ENCODE results near the gene RASGRP1.

The RASGRP1 gene

DNA sequence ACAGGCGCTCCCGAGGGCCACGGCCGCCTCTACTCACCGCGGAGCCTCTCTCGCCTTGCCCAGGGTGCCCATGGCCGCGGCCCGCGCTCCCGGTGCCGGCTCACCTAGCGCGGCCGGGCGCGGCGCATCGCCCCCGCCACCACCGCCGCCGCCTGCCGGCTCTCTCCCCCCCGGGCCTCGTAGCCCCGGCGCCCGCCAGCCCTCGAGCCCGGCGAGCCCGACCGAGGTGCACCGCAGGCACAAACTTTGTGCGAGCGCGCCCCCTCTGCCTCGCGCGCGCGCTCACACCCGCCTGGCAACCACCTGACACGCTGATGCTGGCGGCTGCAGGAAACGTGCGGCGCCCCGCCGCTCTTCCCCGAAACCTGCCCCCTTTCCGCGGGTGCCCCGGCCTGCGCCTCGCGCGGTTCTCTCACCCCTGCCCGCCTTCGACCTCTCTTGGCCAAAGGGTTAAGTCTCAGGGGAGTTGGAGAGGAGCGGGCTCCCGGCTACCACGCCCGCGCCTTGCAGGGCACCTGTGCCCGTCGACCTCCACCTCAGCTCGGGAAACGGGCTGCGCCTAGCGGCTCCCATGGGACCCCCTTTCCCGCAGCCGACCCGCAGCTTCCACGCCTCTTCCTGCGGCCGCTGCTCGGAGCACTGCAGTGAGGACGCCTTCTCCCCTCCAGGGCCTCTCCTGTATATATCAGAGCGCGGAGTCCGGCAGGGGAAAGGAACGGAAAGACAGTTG lies at the start of gene RASGRP1:
TSS of gene RASGRP1 (minus strand) at position 258 of the 730 bp plus-strand sequence. CDS start at position 72, 186 bp downstream.
- DNase-seq (ENCODE audit: extremely low read depth, low read depth), result no peak
- TF ChIP-seq, protein P1, sequence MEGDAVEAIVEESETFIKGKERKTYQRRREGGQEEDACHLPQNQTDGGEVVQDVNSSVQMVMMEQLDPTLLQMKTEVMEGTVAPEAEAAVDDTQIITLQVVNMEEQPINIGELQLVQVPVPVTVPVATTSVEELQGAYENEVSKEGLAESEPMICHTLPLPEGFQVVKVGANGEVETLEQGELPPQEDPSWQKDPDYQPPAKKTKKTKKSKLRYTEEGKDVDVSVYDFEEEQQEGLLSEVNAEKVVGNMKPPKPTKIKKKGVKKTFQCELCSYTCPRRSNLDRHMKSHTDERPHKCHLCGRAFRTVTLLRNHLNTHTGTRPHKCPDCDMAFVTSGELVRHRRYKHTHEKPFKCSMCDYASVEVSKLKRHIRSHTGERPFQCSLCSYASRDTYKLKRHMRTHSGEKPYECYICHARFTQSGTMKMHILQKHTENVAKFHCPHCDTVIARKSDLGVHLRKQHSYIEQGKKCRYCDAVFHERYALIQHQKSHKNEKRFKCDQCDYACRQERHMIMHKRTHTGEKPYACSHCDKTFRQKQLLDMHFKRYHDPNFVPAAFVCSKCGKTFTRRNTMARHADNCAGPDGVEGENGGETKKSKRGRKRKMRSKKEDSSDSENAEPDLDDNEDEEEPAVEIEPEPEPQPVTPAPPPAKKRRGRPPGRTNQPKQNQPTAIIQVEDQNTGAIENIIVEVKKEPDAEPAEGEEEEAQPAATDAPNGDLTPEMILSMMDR (IDR thresholded peaks at IDR 0.05; ENCODE audit: low read depth, low read length), result peak; percentile 17

DNA sequence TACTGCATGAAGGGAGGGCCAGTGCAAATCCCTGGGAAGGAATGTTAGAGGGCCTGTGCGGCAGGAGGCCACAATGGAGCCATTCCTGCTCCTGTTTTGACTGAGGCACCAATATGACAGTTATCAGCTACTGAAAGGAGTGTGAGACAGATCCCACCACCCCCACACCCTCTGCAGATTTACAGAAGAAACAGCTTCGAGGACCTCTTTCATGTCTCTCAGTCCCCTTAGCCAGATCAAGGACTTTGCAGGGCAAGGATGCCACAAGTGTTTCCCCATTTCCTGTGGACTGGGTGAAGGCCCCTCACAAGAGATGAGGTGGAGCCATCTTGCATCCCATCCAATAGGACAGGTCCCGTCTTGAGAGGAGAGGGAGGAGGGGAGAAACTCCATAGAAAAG lies 48.5 kb upstream of the RASGRP1 start:
- TF ChIP-seq, protein P1 (IDR thresholded peaks at IDR 0.05; ENCODE audit: low read depth, low read length), result no peak

DNA sequence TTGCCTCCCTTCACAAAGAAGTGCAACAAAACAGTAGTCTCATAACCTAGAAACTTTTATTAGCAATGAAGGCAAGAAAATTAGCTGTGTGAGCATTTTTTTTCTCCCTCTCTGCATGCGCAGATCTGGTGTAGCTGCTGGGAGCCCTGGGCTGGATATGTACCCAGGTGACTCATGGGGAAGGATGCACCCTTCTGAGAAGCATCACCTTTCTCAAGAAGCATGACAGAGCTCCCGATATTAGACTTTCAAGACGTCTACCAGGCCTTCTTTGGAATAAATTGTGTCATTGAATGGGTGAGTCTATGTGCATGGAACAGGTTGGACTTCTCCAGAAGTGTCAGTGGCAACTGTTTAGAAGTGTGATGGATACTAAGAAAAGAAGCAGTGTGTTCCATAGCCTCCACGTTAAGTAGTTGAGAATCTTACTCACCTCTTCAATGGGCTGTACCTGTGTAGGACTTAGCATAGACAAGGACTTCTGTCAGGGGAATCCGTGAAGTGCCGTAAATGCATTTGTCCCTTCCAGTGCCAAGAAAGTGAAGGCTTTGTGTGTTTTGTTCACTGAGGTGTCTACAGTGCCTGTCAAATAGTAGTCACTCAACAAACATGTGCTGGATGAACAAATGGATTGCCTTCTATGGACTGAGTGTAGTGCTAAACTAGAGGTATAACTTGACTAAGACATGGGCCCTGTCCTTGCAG lies 47.7 kb upstream of the RASGRP1 start:
- no peak for DNase-seq (ENCODE audit: extremely low read depth, low read depth)
- TF ChIP-seq, protein P1 (IDR thresholded peaks at IDR 0.05; ENCODE audit: low read depth, low read length), result no peak

More for the DNA sequence above, 48.5 kb upstream of the RASGRP1 start:
- no peak for DNase-seq (ENCODE audit: extremely low read depth, low read depth)

DNA sequence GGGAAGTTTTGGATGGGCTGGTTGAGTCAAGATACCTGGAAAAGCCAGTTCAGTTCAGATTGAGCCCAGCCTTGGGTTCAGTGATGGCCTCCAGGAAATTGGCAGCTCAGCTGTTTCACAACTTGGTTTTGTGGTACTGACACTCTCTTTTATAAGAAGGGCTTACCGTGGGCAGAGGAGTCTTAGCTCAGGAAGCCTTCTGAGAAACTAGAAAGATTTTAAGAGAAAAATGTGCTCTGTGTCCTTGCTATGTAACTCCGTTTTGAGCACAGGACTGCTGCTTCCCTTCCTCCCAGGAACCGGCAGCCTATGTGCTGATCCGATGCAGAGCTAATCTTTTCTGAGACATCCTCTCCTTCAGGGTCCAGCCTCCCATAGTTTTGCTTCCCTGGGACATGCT lies 46.6 kb upstream of the RASGRP1 start:
- no peak for DNase-seq (ENCODE audit: extremely low read depth, low read depth)
- TF ChIP-seq, protein P1 (IDR thresholded peaks at IDR 0.05; ENCODE audit: low read depth, low read length), result no peak

DNA sequence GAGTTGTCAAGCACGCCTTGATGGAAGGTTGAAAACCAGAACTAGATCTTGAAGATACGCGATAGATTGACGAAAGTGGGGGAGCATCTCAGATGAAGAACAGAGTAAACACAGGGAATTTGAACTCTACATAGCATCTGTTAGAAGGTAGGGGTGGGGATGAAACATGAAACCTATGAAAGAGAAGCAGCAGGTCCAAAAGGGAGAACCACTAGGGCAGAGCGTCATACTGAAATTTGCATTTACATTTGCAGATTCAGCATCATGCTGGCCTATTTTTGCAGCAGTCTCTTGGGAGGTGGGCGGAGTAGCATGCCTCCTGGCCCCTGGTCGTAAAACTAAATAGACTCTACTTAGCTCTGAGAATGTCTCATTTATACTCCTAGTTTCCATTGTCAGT lies 46.1 kb upstream of the RASGRP1 start:
- TF ChIP-seq, protein P1 (IDR thresholded peaks at IDR 0.05; ENCODE audit: low read depth, low read length), result no peak
- no peak for DNase-seq (ENCODE audit: extremely low read depth, low read depth)

DNA sequence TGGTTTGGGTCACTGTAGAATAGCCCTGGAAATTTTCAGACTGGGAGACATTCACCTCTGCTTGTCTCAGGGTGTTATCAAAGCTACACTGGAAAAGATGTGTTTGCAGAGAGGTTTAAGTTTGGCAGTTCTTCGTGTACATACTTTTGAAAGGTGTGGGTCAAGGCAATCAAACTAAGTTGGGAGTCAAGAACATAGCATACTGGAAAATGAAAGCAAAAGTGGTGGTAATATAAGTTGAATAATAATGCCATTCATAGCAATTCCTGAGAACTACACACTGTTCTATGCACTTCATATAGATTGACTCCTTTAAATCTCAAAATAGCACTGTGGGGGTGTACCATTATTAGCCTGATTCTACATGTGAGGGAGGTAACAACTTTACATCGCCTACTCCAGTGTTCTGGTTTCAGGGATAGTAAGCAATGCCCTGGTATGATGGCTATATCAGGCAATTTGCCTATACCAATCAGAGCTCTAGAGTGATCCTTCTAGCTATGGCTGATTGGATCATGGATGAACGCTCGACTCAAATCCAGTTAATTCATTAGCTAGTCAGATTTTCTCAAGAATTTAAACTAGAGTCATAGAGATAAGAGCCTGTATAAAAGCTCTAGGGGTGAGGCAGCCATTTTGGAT lies 44.6 kb upstream of the RASGRP1 start:
- DNase-seq (ENCODE audit: extremely low read depth, low read depth), result no peak
- TF ChIP-seq, protein P1 (IDR thresholded peaks at IDR 0.05; ENCODE audit: low read depth, low read length), result no peak

DNA sequence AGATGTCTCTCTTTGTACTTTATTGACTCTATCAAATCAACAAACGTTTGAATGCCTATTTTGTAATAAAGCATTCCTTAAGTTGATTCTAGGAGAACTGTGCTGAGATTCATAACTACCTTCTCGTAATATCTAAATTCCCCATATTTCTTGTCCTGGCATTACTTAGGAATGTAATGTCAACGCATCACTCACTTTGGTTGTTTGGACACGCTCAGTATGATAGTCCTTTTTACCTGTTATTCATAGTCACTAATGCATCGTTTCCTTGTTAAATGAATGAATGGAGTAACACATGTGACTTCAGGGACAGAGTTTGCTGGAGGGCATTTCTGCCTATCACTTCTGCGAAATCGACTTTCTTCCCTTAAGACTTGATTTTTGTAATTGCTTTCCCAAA lies 44.1 kb upstream of the RASGRP1 start:
- TF ChIP-seq, protein P1 (IDR thresholded peaks at IDR 0.05; ENCODE audit: low read depth, low read length), result no peak

More for the DNA sequence above, 44.1 kb upstream of the RASGRP1 start:
- DNase-seq (ENCODE audit: extremely low read depth, low read depth), result no peak
